IMR-90 (cell line): ENCODE data around the gene CCN2. TPM values are rescaled to one million over a fixed set of nuclear protein-coding genes. Genes with fewer than 3 reads are reported as not detected.

Source experiments
- ATAC-seq: fragments of 200-7000 bp; cut with Tn5 transposase; 2 replicates; pipeline ENCODE4 v1.9.1; 2020; ENCODE audit warnings: low read depth, mild to moderate bottlenecking, moderate library complexity
- BruUV-seq: library from RNA; stranded (reverse); fragments of 400-500 nt; replicated peaks from 2 replicates; lab custom pipeline; 2021; lab: Mats Ljungman, UMichigan
- CTCF ChIA-PET: fragments of 300-600 bp; formaldehyde crosslinking; extraction: SDS; loops from one replicate; lab custom pipeline; 2021; ENCODE audit warnings: antibody characterized with exemption; lab: Yijun Ruan, JAX
- POLR2A ChIA-PET: fragments of 300-600 bp; sonication (Branson Sonifier 250); formaldehyde crosslinking; loops from one replicate; lab custom pipeline; 2022; ENCODE audit warnings: antibody characterized with exemption; ENCODE audit not compliant: unreplicated experiment; lab: Charles Lee
- DNase-seq: peaks from one replicate; pipeline ENCODE4 v3.0.0; 2013
- H2AFZ ChIP-seq: replicated peaks from 2 replicates; pipeline ENCODE3; 2013; ENCODE audit warnings: low read length, mild to moderate bottlenecking; ENCODE audit not compliant: poor library complexity
- H2AK5ac ChIP-seq: 2 replicates; pipeline ENCODE4 v1.6.1; 2013; ENCODE audit warnings: low read depth, low read length, inconsistent platforms
- H2AK9ac ChIP-seq: replicated peaks from 2 replicates; pipeline ENCODE3; 2013; ENCODE audit warnings: mild to moderate bottlenecking, low read depth, low read length, moderate library complexity; ENCODE audit not compliant: poor library complexity
- H2BK120ac ChIP-seq: 2 replicates; pipeline ENCODE4 v1.6.1; 2013; ENCODE audit warnings: low read depth, low read length, inconsistent platforms
- H2BK15ac ChIP-seq: 3 replicates; pipeline ENCODE4 v1.6.1; 2013; ENCODE audit warnings: low read depth, low read length, inconsistent platforms
- H2BK20ac ChIP-seq: 2 replicates; pipeline ENCODE4 v1.6.1; 2013; ENCODE audit warnings: low read depth, mild to moderate bottlenecking, inconsistent platforms, low read length, moderate library complexity
- H2BK5ac ChIP-seq: 2 replicates; pipeline ENCODE4 v1.6.1; 2013; ENCODE audit warnings: mild to moderate bottlenecking, low read depth, low read length, inconsistent platforms; ENCODE audit not compliant: poor library complexity, severe bottlenecking
- H3K14ac ChIP-seq: replicated peaks from 2 replicates; pipeline ENCODE4 v1.6.1; 2013; ENCODE audit warnings: low read depth, low read length, inconsistent platforms
- H3K18ac ChIP-seq: 2 replicates; pipeline ENCODE4 v1.6.1; 2013; ENCODE audit warnings: low read depth, low read length, control low read depth
- H3K23ac ChIP-seq: 2 replicates; pipeline ENCODE4 v1.6.1; 2013; ENCODE audit warnings: low read depth, low read length, inconsistent platforms
- H3K27ac ChIP-seq: 2 replicates; pipeline ENCODE4 v1.5.1; 2013; ENCODE audit warnings: mild to moderate bottlenecking, control low read depth, low read length; ENCODE audit not compliant: insufficient read depth
- H3K27me3 ChIP-seq: 2 replicates; pipeline ENCODE4 v1.6.1; 2013; ENCODE audit warnings: low read length; ENCODE audit not compliant: control insufficient read depth, insufficient read depth
- H3K36me3 ChIP-seq: 2 replicates; pipeline ENCODE4 v1.6.1; 2013; ENCODE audit warnings: low read length, mixed read lengths; ENCODE audit not compliant: control insufficient read depth, insufficient read depth
- H3K4ac ChIP-seq: 2 replicates; pipeline ENCODE4 v1.6.1; 2013; ENCODE audit warnings: low read depth, low read length, inconsistent platforms
- H3K4me1 ChIP-seq: 2 replicates; pipeline ENCODE4 v1.6.1; 2013; ENCODE audit warnings: low read length, mixed read lengths; ENCODE audit not compliant: control insufficient read depth, insufficient read depth
- H3K4me2 ChIP-seq: 2 replicates; pipeline ENCODE4 v1.6.1; 2013; ENCODE audit warnings: low read depth, mild to moderate bottlenecking, control low read depth, low read length, moderate library complexity
- H3K4me3 ChIP-seq: 2 replicates; pipeline ENCODE4 v1.5.1; 2013; ENCODE audit warnings: low read depth, mild to moderate bottlenecking, control low read depth, low read length, moderate library complexity; ENCODE audit not compliant: insufficient read depth
- H3K56ac ChIP-seq: 2 replicates; pipeline ENCODE4 v1.6.1; 2013; ENCODE audit warnings: low read length, inconsistent platforms; ENCODE audit not compliant: insufficient read depth; ENCODE audit errors: extremely low read depth
- H3K79me1 ChIP-seq, 2 experiments: 2 replicates each; pipeline ENCODE4 v1.6.1; 2013; ENCODE audit warnings: low read length in 2 of 2, inconsistent platforms in 1 of 2, low read depth in 1 of 2
- H3K9ac ChIP-seq: 2 replicates; pipeline ENCODE4 v1.6.1; 2013; ENCODE audit warnings: low read depth, low read length, control low read depth
- H3K9me1 ChIP-seq: 2 replicates; pipeline ENCODE4 v1.6.1; 2013; ENCODE audit warnings: low read length, inconsistent platforms; ENCODE audit not compliant: insufficient read depth
- H3K9me3 ChIP-seq: 2 replicates; pipeline ENCODE4 v1.6.1; 2013; ENCODE audit warnings: low read length; ENCODE audit not compliant: control insufficient read depth, insufficient read depth
- H4K20me1 ChIP-seq: 2 replicates; pipeline ENCODE4 v1.6.1; 2013; ENCODE audit warnings: low read length, inconsistent platforms; ENCODE audit not compliant: insufficient read depth
- H4K5ac ChIP-seq: 2 replicates; pipeline ENCODE4 v1.6.1; 2013; ENCODE audit warnings: mild to moderate bottlenecking, low read depth, low read length, control low read depth
- H4K8ac ChIP-seq, 2 experiments: 2 replicates each; pipeline ENCODE4 v1.6.1; 2013; ENCODE audit warnings: low read depth in 2 of 2, low read length in 2 of 2, control low read depth in 1 of 2, inconsistent platforms in 1 of 2
- H4K91ac ChIP-seq: 2 replicates; pipeline ENCODE4 v1.6.1; 2013; ENCODE audit warnings: low read depth, low read length, inconsistent platforms; ENCODE audit not compliant: insufficient read depth
- CEBPB ChIP-seq: IDR thresholded peaks from 2 replicates; pipeline ENCODE4 v1.6.1; 2012; ENCODE audit warnings: low read depth, low read length, improper control_type of control experiment
- RCOR1 ChIP-seq: IDR thresholded peaks from 2 replicates; pipeline ENCODE4 v1.6.1; 2012; ENCODE audit warnings: mild to moderate bottlenecking, low read length, improper control_type of control experiment; ENCODE audit not compliant: insufficient replicate concordance
- SMC3 ChIP-seq: fragments of 150-350 bp; IDR thresholded peaks from 2 replicates; pipeline ENCODE4 v1.6.1; 2016; ENCODE audit warnings: low read depth, mild to moderate bottlenecking, antibody characterized with exemption, low read length, moderate library complexity
- WGBS, 2 experiments: methylation state at CpG; one replicate each; pipeline versions ENCODE4 v1.1.5 to v1.1.7; 2013; ENCODE audit warnings: missing lambda C conversion rate in 2 of 2; ENCODE audit not compliant: insufficient read length in 1 of 2; ENCODE audit errors: extremely low coverage in 2 of 2; 5-methylcytosine and 5-hydroxymethylcytosine counted together
- dilution Hi-C: fragments of 300-500 bp; cut with HindIII; formaldehyde crosslinking; loops from one replicate; pipeline ENCODE4 v1.14.3; 2018; ENCODE audit warnings: low sequenced_read_pairs; ENCODE audit not compliant: unreplicated experiment
- in situ Hi-C: fragments of 300-500 bp; cut with MboI; formaldehyde crosslinking; loops from 3 replicates; pipeline ENCODE4 v1.14.3; 2019; ENCODE audit warnings: low sequenced_read_pairs, inconsistent platforms, mixed read lengths
- intact Hi-C: fragments of 100-400 bp; cut with micrococcal nuclease; formaldehyde crosslinking; loops from 2 replicates; pipeline ENCODE4 v1.10.0; 2022
- polyA plus RNA-seq, 3 experiments: library from polyadenylated mRNA; depleted of rRNA; stranded (reverse); fragments of >200 nt; gene quantifications; 2 replicates each; pipeline ENCODE4 v1.2.3, GENCODE V29; 2012; ENCODE audit warnings: low replicate concordance in 1 of 3
- total RNA-seq: library from RNA; depleted of rRNA; stranded (reverse); fragments of >200 nt; gene quantifications from 2 replicates; pipeline ENCODE4 v1.2.3, GENCODE V29; 2012
- TF ChIP-seq, protein P1 (sequence below): fragments of 150-350 bp; IDR thresholded peaks from 2 replicates; pipeline ENCODE4 v1.6.1; 2016; ENCODE audit warnings: low read depth, mild to moderate bottlenecking, low read length, moderate library complexity, borderline replicate concordance

CCN2 gene
- total and polyA plus RNA-seq, 2 of the 4 experiments (the other 2 are of a cell fraction) = 148 to 1,205 TPM

GRCh38 chr6:131979515-131980337 lies 28.6 kb upstream of the CCN2 start:
- BruUV-seq = no TSS peak
- Histone ChIP-seq H2AK9ac (no peak overlapping the region), H3K79me1 (no peaks in the 10 kb centered on the region), H4K8ac (peak overlapping the region; percentile 9 to 76; a peak in 3 of 4 replicates), H3K18ac (peak overlapping the region; percentile 79), H3K23ac (peak overlapping the region; percentile 71; the same call in 1 of the 2 replicates), H4K20me1 (no peaks in the 10 kb centered on the region), H3K9me1 (peaks cover 17% of the 10 kb centered on the region), H3K14ac (peak overlapping the region; percentile 80; the same call in 1 of the 2 replicates), H2BK120ac (peak overlapping the region; percentile 54), H2BK5ac (peak overlapping the region; percentile 68), H3K27me3 (no peaks in the 10 kb centered on the region), H2BK20ac (peak overlapping the region; percentile 30), H4K91ac (peak overlapping the region; percentile 86), H3K9ac (no peak overlapping the region), H2BK15ac (peak overlapping the region; percentile 96), H4K5ac (peak overlapping the region; percentile 90), H2AK5ac (peak overlapping the region; percentile 95; the same call in 1 of the 2 replicates), H3K36me3 (no peaks in the 10 kb centered on the region), H3K4me1 (peaks cover 19% of the 10 kb centered on the region), H3K4ac (peak overlapping the region; percentile 91), H3K56ac (no peak overlapping the region), H3K27ac (peak overlapping the region; percentile 85), H3K4me2 (no peak overlapping the region), H3K9me3 (no peaks in the 10 kb centered on the region), H2AFZ (no peak overlapping the region), H3K4me3 (no peak overlapping the region)
- peak; percentile 97 for DNase-seq
- no CpG with 5 or more reads among the region's 5 CpGs for WGBS, 2 experiments
- ATAC-seq = peak; percentile 70
- intact Hi-C loops = loop anchor here (5.0 kb wide), 1 partner anchor 83 kb away; no protein-coding TSS in a partner anchor
- TF ChIP-seq RCOR1 (peak; percentile 71), SMC3 (no peak), CEBPB (peak; percentile 72)
- TF ChIP-seq, protein P1, sequence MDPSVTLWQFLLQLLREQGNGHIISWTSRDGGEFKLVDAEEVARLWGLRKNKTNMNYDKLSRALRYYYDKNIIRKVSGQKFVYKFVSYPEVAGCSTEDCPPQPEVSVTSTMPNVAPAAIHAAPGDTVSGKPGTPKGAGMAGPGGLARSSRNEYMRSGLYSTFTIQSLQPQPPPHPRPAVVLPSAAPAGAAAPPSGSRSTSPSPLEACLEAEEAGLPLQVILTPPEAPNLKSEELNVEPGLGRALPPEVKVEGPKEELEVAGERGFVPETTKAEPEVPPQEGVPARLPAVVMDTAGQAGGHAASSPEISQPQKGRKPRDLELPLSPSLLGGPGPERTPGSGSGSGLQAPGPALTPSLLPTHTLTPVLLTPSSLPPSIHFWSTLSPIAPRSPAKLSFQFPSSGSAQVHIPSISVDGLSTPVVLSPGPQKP = no peak
- dilution Hi-C loops = no loop called here
- POLR2A ChIA-PET = interaction anchor here (0.7 to 2.1 kb wide), 2 partner anchors 28 to 152 kb away, joined by 3 to 8 read pairs; partner anchors contain the start of gene CCN2
- in situ Hi-C loops = no loop called here
- CTCF ChIA-PET = interaction anchor here (0.5 to 1.0 kb wide), 3 partner anchors 8 to 300 kb away, joined by 3 read pairs; no protein-coding TSS in a partner anchor
